ENCODE results near the gene HESX1.

Gene HESX1

GRCh38 chr3:57199895-57200297 lies at the start of gene HESX1:
HESX1 (minus strand) TSS chr3:57199978; CDS start chr3:57199918, 60 bp downstream.
- DNase-seq: no peak

GRCh38 chr3:57244946-57245345 lies 45.2 kb upstream of the HESX1 start:
- no peak for DNase-seq

- DNase-seq: no peak
These were observed 35.1 kb upstream of the HESX1 start for GRCh38 chr3:57234613-57235575.

GRCh38 chr3:57233799-57234198 lies 34.0 kb upstream of the HESX1 start:
- no peak for DNase-seq

GRCh38 chr3:57230006-57230405 lies 30.2 kb upstream of the HESX1 start:
- DNase-seq: no peak

- DNase-seq: peak; percentile 50
These were observed 28.4 kb upstream of the HESX1 start for GRCh38 chr3:57227930-57228751.

- peak; percentile 92 for DNase-seq
These were observed 27.6 kb upstream of the HESX1 start, which contains the start of gene APPL1 for GRCh38 chr3:57227204-57227929. APPL1 (plus strand) TSS chr3:57227729; CDS start chr3:57227884, 155 bp downstream.

- no peak for DNase-seq
These were observed 26.4 kb upstream of the HESX1 start for GRCh38 chr3:57226176-57226575.

- peak; percentile 31 for DNase-seq
These were observed 25.1 kb upstream of the HESX1 start for GRCh38 chr3:57224856-57225255.

GRCh38 chr3:57221883-57222282 lies 22.1 kb upstream of the HESX1 start:
- DNase-seq: peak; percentile 4

- DNase-seq: no peak
These were observed 6.6 kb upstream of the HESX1 start for GRCh38 chr3:57206423-57206822.

GRCh38 chr3:57194641-57195040 lies 5.1 kb downstream of the HESX1 start:
- no peak for DNase-seq

- no peak for DNase-seq
These were observed 7.8 kb downstream of the HESX1 start for GRCh38 chr3:57192028-57192427.

GRCh38 chr3:57184526-57184925 lies 15.3 kb downstream of the HESX1 start:
- DNase-seq: peak; percentile 16

GRCh38 chr3:57179580-57180410 lies 20.0 kb downstream of the HESX1 start:
- DNase-seq: peak; percentile 16

- no peak for DNase-seq
These were observed 23.7 kb downstream of the HESX1 start for GRCh38 chr3:57176045-57176444.

- DNase-seq: no peak
These were observed 26.1 kb downstream of the HESX1 start for GRCh38 chr3:57173687-57174086.

GRCh38 chr3:57170946-57171345 lies 28.8 kb downstream of the HESX1 start:
- DNase-seq: no peak

- DNase-seq: peak; percentile 72
These were observed 29.7 kb downstream of the HESX1 start for GRCh38 chr3:57169872-57170623.

- DNase-seq: no peak
These were observed 30.7 kb downstream of the HESX1 start for GRCh38 chr3:57169108-57169507.

GRCh38 chr3:57168151-57168550 lies 31.6 kb downstream of the HESX1 start:
- no peak for DNase-seq

Measured in EL (cell line).